Activated CD8-positive, alpha-beta T cell treated with anti-CD3 and anti-CD28 coated beads, Interleukin-2, amount 10 ng/mL, durations not matched to agents 7 days and 5 days (primary cell): ENCODE results near the gene MIDN. TPM values are rescaled to one million over a fixed set of nuclear protein-coding genes. Genes with fewer than 3 reads are reported as not detected.

Source experiments
- ATAC-seq: fragments of 150-1000 bp; cut with Tn5 transposase; one replicate; pipeline ENCODE4 v1.10.0; 2021; ENCODE audit warnings: moderate library complexity
- CTCF ChIA-PET: fragments of 350-600 bp; sonication (Branson Sonifier 250); formaldehyde crosslinking; loops from one replicate; lab custom pipeline; 2021; ENCODE audit warnings: antibody characterized with exemption; lab: Charles Lee
- POLR2A ChIA-PET: fragments of 350-600 bp; sonication (Branson Sonifier 250); formaldehyde crosslinking; loops from one replicate; lab custom pipeline; 2021; ENCODE audit warnings: antibody characterized with exemption; lab: Charles Lee
- DNase-seq: peaks from one replicate; pipeline ENCODE4 v3.0.0-alpha.2; 2020
- H3K27ac Mint-ChIP-seq: one replicate; pipeline ENCODE4 v1.8.0; 2021; ENCODE audit warnings: mild to moderate bottlenecking, mixed read lengths
- H3K27me3 Mint-ChIP-seq: one replicate; pipeline ENCODE4 v1.8.0; 2021; ENCODE audit warnings: low read depth, mixed read lengths
- H3K36me3 Mint-ChIP-seq: one replicate; pipeline ENCODE4 v1.8.0; 2021; ENCODE audit warnings: low read depth, mixed read lengths
- H3K4me1 Mint-ChIP-seq: one replicate; pipeline ENCODE4 v1.8.0; 2021; ENCODE audit warnings: low read depth, mixed read lengths
- H3K4me3 Mint-ChIP-seq: one replicate; pipeline ENCODE4 v1.8.0; 2021; ENCODE audit warnings: mild to moderate bottlenecking, mixed read lengths
- H3K9me3 Mint-ChIP-seq: one replicate; pipeline ENCODE4 v1.8.0; 2022; ENCODE audit warnings: mixed read lengths; ENCODE audit not compliant: insufficient read depth
- total RNA-seq, 2 experiments: library from RNA; stranded (reverse); gene quantifications; one replicate each; pipeline ENCODE4 v1.2.3, GENCODE V29; 2021

Gene MIDN
- total RNA-seq, 2 experiments from 2014 or later = 88.4 to 94.3 TPM

GRCh38 chr19:1251330-1252220, 3.2 kb downstream of the MIDN start:
- peaks cover 23% of the 10 kb centered on the region for H3K4me1 Mint-ChIP-seq
- peak overlapping the region; percentile 91 for H3K4me3 Mint-ChIP-seq
- POLR2A ChIA-PET = interaction anchor here (0.5 to 3.2 kb wide), 5 partner anchors 10 to 31 kb away, joined by 3 to 52 read pairs (median 4); partner anchors contain the start of gene CIRBP
- no peaks in the 10 kb centered on the region for H3K9me3 Mint-ChIP-seq
- peaks cover 45% of the 10 kb centered on the region for H3K36me3 Mint-ChIP-seq
- peak overlapping the region; percentile 88 for H3K27ac Mint-ChIP-seq
- ATAC-seq (peak; percentile 2), DNase-seq (peak; percentile 79)
- no peaks in the 10 kb centered on the region for H3K27me3 Mint-ChIP-seq
- CTCF ChIA-PET = interaction anchor here (1.3 kb wide), 1 partner anchor 15 kb away, joined by 11 read pairs; no protein-coding TSS in a partner anchor

- H3K36me3 Mint-ChIP-seq = peaks cover 48% of the 10 kb centered on the region
- H3K9me3 Mint-ChIP-seq = no peaks in the 10 kb centered on the region
- peak overlapping the region; percentile 88 for H3K27ac Mint-ChIP-seq
- no peak for ATAC-seq
- H3K4me3 Mint-ChIP-seq = peak overlapping the region; percentile 91
- ChIA-PET CTCF (interaction anchor here (1.3 to 4.9 kb wide), 3 partner anchors 8 to 14 kb away, joined by 11 to 45 read pairs (median 29); no protein-coding TSS in a partner anchor), POLR2A (interaction anchor here (0.5 to 3.2 kb wide), 9 partner anchors 8 to 31 kb away, joined by 3 to 52 read pairs (median 9); partner anchors contain the start of genes CIRBP and FAM174C)
- peaks cover 26% of the 10 kb centered on the region for H3K4me1 Mint-ChIP-seq
- DNase-seq = peak; percentile 87
- no peaks in the 10 kb centered on the region for H3K27me3 Mint-ChIP-seq
Measured at GRCh38 chr19:1252221-1252820, 3.9 kb downstream of the MIDN start.

GRCh38 chr19:1252821-1253513, 4.6 kb downstream of the MIDN start:
- H3K27me3 Mint-ChIP-seq = no peaks in the 10 kb centered on the region
- H3K36me3 Mint-ChIP-seq = peaks cover 55% of the 10 kb centered on the region
- peaks cover 30% of the 10 kb centered on the region for H3K4me1 Mint-ChIP-seq
- ATAC-seq (peak; percentile 16), DNase-seq (peak; percentile 85)
- H3K9me3 Mint-ChIP-seq = no peaks in the 10 kb centered on the region
- ChIA-PET POLR2A (interaction anchor here (0.9 to 3.2 kb wide), 6 partner anchors 8 to 22 kb away, joined by 3 to 52 read pairs (median 10); partner anchors contain the start of genes CIRBP and FAM174C), CTCF (interaction anchor here (0.7 to 4.9 kb wide), 4 partner anchors 8 to 16 kb away, joined by 3 to 45 read pairs (median 16); partner anchors contain the start of gene CIRBP)
- H3K4me3 Mint-ChIP-seq = peak overlapping the region; percentile 91
- peak overlapping the region; percentile 81 for H3K27ac Mint-ChIP-seq

- H3K27me3 Mint-ChIP-seq = no peaks in the 10 kb centered on the region
- ChIA-PET POLR2A (interaction anchor here (1.2 to 3.2 kb wide), 5 partner anchors 9 to 22 kb away, joined by 3 to 52 read pairs (median 10); partner anchors contain the start of genes CIRBP and FAM174C), CTCF (interaction anchor here (0.7 to 4.9 kb wide), 4 partner anchors 8 to 15 kb away, joined by 3 to 45 read pairs (median 16); partner anchors contain the start of gene CIRBP)
- DNase-seq = no peak
- peaks cover 61% of the 10 kb centered on the region for H3K36me3 Mint-ChIP-seq
- no peak for ATAC-seq
- no peaks in the 10 kb centered on the region for H3K9me3 Mint-ChIP-seq
- H3K4me1 Mint-ChIP-seq = peaks cover 35% of the 10 kb centered on the region
- peak overlapping the region; percentile 91 for H3K4me3 Mint-ChIP-seq
- H3K27ac Mint-ChIP-seq = peak overlapping the region; percentile 79
Measured at GRCh38 chr19:1253514-1254080, 5.2 kb downstream of the MIDN start.

GRCh38 chr19:1254081-1254527, 5.7 kb downstream of the MIDN start:
- peaks cover 66% of the 10 kb centered on the region for H3K36me3 Mint-ChIP-seq

GRCh38 chr19:1254530-1255185, 6.3 kb downstream of the MIDN start:
- H3K4me3 Mint-ChIP-seq = peak overlapping the region; percentile 42

More at GRCh38 chr19:1254081-1254527, 5.7 kb downstream of the MIDN start:
- Mint-ChIP-seq H3K27ac (peak overlapping the region; percentile 41), H3K9me3 (no peaks in the 10 kb centered on the region), H3K27me3 (no peaks in the 10 kb centered on the region), H3K4me3 (no peak overlapping the region), H3K4me1 (peaks cover 40% of the 10 kb centered on the region)
- DNase-seq (no peak), ATAC-seq (no peak)
- POLR2A ChIA-PET = interaction anchor here (1.8 to 3.2 kb wide), 4 partner anchors 10 to 19 kb away, joined by 10 to 52 read pairs (median 10); partner anchors contain the start of gene CIRBP
- CTCF ChIA-PET = interaction anchor here (1.8 to 4.9 kb wide), 3 partner anchors 10 to 13 kb away, joined by 9 to 45 read pairs (median 29); no protein-coding TSS in a partner anchor

GRCh38 chr19:1255186-1256161, 7.1 kb downstream of the MIDN start:
- peak overlapping the region; percentile 42 for H3K4me3 Mint-ChIP-seq
- H3K9me3 Mint-ChIP-seq = no peaks in the 10 kb centered on the region
- ATAC-seq (no peak), DNase-seq (no peak)
- no peaks in the 10 kb centered on the region for H3K27me3 Mint-ChIP-seq
- peak overlapping the region; percentile 41 for H3K27ac Mint-ChIP-seq
- CTCF ChIA-PET = interaction anchor here (2.4 to 4.9 kb wide), 2 partner anchors 11 kb away, joined by 9 to 45 read pairs; no protein-coding TSS in a partner anchor
- POLR2A ChIA-PET = interaction anchor here (6.9 kb wide), 1 partner anchor 13 kb away, joined by 73 read pairs; the partner anchor contains the start of gene CIRBP
- peaks cover 50% of the 10 kb centered on the region for H3K4me1 Mint-ChIP-seq
- H3K36me3 Mint-ChIP-seq = peaks cover 69% of the 10 kb centered on the region

More at GRCh38 chr19:1254530-1255185, 6.3 kb downstream of the MIDN start:
- ChIA-PET CTCF (interaction anchor here (2.4 to 4.9 kb wide), 2 partner anchors 10 to 12 kb away, joined by 9 to 45 read pairs; no protein-coding TSS in a partner anchor), POLR2A (interaction anchor here (6.9 kb wide), 1 partner anchor 14 kb away, joined by 73 read pairs; the partner anchor contains the start of gene CIRBP)
- Mint-ChIP-seq H3K27me3 (no peaks in the 10 kb centered on the region), H3K9me3 (no peaks in the 10 kb centered on the region), H3K27ac (peak overlapping the region; percentile 41), H3K4me1 (peaks cover 46% of the 10 kb centered on the region), H3K36me3 (peaks cover 70% of the 10 kb centered on the region)
- ATAC-seq (no peak), DNase-seq (no peak)

- Mint-ChIP-seq H3K4me1 (peaks cover 56% of the 10 kb centered on the region), H3K27me3 (no peaks in the 10 kb centered on the region), H3K36me3 (peaks cover 66% of the 10 kb centered on the region), H3K27ac (peak overlapping the region; percentile 92), H3K9me3 (no peaks in the 10 kb centered on the region), H3K4me3 (peak overlapping the region; percentile 97)
- DNase-seq (no peak), ATAC-seq (no peak)
- ChIA-PET CTCF (interaction anchor here (2.4 to 4.9 kb wide), 2 partner anchors 10 to 13 kb away, joined by 9 to 45 read pairs; no protein-coding TSS in a partner anchor), POLR2A (interaction anchor here (0.6 to 6.9 kb wide), 2 partner anchors 12 to 88 kb away, joined by 3 to 73 read pairs; partner anchors contain the start of gene CIRBP)
Measured at GRCh38 chr19:1256646-1257474, 8.5 kb downstream of the MIDN start.
